KOPT-K1 (cell line): ENCODE results near the gene SUN2.
"Not testable (repeated sequence)": the region's sequence is repeated elsewhere in the genome, so short reads cannot be mapped to it uniquely, and the experiment has no call there.

Experiments
- H3K27ac ChIP-seq: fragments of 200-600 bp; sonication (generic); 2 replicates; pipeline ENCODE4 v1.5.1; 2016; ENCODE audit warnings: antibody characterized with exemption, mild to moderate bottlenecking, low read depth, low read length; ENCODE audit not compliant: poor library complexity, severe bottlenecking
- H3K36me3 ChIP-seq: fragments of 200-600 bp; sonication (generic); 2 replicates; pipeline ENCODE4 v1.5.1; 2017; ENCODE audit warnings: antibody characterized with exemption, mild to moderate bottlenecking, low read length, moderate library complexity; ENCODE audit not compliant: insufficient read depth
- H3K9me3 ChIP-seq: fragments of 200-600 bp; sonication (generic); 2 replicates; pipeline ENCODE4 v1.5.1; 2017; ENCODE audit warnings: antibody characterized with exemption, low read length, mild to moderate bottlenecking; ENCODE audit not compliant: insufficient read depth, poor library complexity, severe bottlenecking

SUN2 gene, protein sequence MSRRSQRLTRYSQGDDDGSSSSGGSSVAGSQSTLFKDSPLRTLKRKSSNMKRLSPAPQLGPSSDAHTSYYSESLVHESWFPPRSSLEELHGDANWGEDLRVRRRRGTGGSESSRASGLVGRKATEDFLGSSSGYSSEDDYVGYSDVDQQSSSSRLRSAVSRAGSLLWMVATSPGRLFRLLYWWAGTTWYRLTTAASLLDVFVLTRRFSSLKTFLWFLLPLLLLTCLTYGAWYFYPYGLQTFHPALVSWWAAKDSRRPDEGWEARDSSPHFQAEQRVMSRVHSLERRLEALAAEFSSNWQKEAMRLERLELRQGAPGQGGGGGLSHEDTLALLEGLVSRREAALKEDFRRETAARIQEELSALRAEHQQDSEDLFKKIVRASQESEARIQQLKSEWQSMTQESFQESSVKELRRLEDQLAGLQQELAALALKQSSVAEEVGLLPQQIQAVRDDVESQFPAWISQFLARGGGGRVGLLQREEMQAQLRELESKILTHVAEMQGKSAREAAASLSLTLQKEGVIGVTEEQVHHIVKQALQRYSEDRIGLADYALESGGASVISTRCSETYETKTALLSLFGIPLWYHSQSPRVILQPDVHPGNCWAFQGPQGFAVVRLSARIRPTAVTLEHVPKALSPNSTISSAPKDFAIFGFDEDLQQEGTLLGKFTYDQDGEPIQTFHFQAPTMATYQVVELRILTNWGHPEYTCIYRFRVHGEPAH

DNA sequence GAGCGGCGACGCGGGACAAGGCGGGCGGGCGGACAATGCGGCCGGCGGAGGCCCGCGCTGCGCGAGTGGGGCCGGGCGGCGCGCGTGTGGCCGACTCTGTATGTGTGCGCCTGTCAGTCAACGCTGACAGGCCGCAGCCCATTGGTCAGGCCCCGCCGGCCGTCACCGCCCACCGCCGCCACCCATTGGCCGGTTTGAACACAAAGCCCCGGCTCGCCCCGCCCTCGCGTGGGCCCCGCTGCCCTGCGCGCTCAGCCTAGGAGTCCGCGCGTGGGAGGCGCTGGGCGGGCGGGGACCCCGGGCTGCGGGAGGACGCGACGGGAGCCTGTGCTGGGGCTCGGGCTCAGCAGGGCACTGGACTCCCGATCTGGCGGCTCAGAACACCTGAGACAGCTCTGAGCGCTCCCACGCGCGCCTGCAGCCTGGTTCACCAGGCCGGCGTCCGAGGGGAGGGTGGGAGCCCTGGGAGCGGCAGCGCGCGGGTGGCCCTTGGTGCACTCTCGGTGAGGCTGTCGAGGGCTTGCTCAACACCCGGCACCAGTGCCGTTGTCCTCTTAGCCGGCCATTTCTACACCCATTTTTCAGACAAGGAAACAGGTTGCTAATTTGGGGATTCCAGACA is at the start of gene SUN2:
SUN2 (minus strand) TSS at position 88 of the 622 bp plus-strand sequence. CDS start 3,370 bp downstream, outside the sequence.
- Histone ChIP-seq H3K36me3 (peaks cover 29% of the 10 kb centered on the region), H3K9me3 (no peaks in the 10 kb centered on the region), H3K27ac (peak within 1 kb of the TSS; percentile 95)

DNA sequence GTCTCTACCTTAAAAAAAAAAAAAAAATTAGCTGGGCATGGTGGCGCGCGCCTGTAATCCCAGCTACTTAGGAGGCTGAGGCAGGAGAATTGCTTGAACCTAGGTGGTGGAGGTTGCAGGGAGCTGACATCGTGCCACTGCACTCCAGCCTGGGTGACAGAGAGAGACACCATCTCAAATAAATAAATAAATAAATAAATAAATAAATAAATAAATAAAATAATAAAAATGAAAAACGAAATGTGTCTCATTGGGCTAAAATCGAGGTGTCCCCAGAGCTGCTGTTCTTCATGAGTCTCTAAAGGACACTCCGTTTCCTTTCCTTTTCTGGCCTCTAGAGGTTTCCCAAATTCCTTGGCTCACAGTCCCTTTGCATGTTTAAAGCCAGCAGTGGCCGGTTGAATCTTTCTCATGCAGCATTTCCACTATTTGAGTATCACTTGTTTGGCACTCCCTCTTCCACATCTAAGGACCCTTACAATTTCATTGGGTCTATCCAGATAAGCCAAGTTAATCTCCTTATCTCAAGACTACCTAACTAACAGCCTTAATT is 49.3 kb upstream of the SUN2 start:
- not testable (repeated sequence) for H3K36me3 ChIP-seq, H3K27ac ChIP-seq

DNA sequence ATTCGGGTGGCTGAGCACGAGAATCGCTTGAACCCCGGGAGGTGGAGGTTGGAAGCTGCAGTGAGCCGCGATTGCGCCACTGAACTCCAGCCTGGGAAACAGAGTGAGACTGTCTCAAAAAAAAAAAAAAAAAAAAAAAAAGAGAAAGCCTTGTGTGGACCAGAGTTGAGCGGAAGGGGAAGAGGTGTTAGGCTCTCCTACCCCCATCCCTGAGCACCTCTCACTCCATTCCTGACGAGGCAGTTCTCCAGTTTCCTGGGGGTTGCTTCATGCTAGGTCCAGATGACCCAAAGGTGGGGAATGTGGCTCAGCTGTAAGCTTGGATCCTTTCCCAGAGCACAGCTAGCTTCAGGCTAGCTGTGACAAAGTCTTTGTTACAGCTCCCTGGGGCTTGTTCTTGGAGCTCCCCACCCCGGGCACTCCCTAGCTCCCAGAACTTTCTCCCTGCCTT is 46.9 kb upstream of the SUN2 start:
- Histone ChIP-seq H3K27ac (no peak overlapping the region), H3K36me3 (no peaks in the 10 kb centered on the region), H3K9me3 (peaks cover 16% of the 10 kb centered on the region)

More for the DNA sequence above, 49.3 kb upstream of the SUN2 start:
- H3K9me3 ChIP-seq = peaks cover 15% of the 10 kb centered on the region

DNA sequence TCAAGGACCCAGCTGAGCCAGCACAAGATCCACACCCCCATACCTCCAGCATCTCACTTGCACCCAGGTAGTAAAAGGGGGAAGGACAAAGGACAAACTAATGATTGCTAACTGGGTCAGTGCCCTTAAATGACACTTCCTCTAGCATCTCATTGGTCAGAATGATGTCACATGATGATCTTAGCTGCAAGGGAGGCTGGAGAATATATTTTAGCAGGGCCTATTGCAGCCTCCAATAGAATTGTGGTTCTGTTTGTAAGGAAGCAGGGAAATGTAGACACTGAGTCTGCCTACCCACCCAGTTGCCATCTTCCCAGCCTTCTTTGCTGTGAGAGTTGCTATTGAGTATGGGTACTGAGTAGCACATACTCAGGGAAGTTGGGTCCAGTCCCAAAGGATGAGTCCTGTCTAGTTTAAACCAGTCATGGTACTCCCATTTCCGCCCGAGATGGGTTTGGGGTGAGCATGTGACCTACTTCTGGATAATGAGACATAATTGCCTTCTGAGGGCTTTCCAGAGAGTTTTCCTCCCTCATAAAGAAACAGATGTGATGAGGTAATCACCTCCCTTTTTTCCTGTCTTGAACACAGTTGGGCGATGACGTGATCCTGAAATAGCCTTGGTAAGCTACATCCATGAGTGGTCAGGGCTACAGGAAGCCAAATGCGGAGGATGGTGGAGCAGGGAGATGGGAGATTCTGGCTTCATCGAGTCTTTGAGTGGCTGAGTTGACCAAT is 43.6 kb upstream of the SUN2 start:
- no peak overlapping the region for H3K27ac ChIP-seq

DNA sequence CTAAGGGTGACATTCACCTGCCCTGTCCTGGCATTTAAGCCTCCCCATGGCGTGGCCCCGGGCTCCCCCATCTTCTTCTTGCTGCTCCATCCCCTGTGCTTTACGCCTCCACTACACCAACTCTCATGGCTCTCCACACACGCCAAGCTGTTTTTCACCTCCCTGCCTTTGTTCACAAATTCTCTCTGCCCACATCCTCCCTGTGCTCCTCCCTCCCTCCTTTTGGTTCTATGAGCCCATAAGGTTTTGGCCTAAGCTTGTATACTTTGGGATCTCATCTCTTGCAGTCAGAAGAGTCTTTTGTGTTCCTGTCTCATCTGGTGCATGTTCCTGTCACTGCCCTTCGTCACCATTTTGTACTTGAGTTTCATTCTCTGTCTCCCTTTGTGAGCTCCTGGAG is 42.7 kb upstream of the SUN2 start:
- Histone ChIP-seq H3K27ac (no peak overlapping the region), H3K36me3 (no peaks in the 10 kb centered on the region), H3K9me3 (peaks cover 16% of the 10 kb centered on the region)

More for the DNA sequence above, 43.6 kb upstream of the SUN2 start:
- peaks cover 16% of the 10 kb centered on the region for H3K9me3 ChIP-seq
- no peaks in the 10 kb centered on the region for H3K36me3 ChIP-seq

DNA sequence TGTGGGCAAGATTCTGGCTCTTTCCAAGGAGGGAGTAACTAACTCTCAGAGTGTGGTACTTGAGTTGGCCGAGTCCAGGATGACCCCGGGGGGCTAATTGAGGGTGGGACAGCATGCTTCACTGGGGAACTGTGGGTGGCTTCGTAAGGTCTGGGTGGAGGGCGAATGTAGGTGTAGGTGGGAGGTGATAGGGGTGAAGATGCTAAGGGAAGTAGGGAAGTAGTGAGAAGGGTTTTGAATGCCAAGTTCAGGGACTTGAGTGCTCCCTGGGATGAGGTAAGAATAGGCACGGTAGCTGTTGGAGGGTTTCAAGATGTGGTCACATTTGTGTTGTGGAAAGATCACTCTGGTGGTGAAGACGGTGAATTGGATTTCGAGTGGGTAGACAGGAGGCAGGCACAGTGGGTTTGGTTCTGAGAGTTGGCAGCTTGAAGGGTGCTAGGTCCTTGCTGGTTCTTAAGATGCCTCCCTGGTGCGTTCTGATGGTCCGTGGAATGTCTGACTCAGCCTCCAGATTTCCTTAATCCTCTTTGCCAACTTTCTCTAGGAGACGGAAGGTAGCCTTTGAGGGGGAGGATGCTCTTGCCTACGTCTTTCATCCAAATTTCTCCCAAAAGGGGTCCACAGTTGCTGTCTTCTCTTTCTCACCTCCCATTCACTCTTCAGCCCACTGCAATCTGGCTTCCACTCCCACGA is 40.6 kb upstream of the SUN2 start:
- H3K27ac ChIP-seq = no peak overlapping the region
- peaks cover 16% of the 10 kb centered on the region for H3K9me3 ChIP-seq
- H3K36me3 ChIP-seq = no peaks in the 10 kb centered on the region

DNA sequence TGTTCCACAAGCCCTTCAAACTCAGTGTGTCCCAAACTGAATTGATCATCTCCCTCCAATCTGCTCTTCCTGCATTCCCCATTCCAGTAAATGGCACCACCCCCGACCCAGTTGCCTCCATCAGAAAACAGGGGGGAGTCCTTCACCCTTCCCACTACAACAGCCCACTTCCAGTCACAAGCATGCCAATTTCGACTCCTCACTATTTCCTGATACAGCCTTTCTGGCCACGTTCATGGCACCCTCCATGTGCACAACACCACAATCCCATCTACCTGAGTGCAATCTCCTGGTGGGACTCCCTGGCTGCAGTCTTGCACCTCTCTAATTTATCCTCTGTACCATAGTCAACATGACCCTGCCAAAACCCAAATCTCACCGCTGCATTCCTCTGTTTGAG is 39.8 kb upstream of the SUN2 start:
- no peaks in the 10 kb centered on the region for H3K36me3 ChIP-seq
- H3K9me3 ChIP-seq = peaks cover 16% of the 10 kb centered on the region
- H3K27ac ChIP-seq = no peak overlapping the region

DNA sequence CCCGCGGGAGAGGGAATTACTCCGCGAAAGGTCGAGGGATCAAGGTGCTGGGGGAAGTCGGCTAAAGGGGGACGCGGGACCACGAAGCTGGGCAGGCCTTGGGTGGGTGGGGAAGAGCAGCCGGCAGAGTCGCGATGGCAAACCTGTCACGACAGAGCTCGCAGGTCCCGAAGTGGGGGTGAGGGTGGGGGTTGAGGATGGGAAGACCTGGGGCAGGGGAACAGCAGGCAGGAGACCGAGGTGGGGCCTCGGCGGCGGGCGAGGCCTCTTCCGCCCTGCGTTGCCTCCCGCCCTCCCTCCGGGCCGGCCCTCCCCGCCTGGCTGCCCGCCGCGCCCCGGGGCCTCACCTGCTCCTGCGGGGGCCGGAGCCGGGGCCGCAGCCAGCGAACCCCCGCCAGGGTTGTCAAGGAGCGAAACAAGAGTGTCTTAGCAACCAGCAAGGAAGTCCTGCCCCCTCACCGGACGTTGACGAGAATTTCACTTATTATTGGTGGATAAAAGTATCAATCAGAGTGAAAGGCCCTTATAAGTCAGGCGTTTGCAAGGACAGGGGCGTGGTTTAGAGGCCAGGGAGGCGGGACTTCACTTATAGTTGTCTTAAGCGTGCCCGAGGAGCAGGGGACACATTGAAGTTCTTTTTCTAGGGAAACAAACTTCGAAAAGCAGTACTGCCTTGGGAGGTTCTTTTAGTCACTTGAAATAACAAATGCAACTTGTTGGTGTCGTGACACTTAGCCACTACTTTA is 38.1 kb upstream of the SUN2 start, which contains the start of gene DNAL4:
DNAL4 (minus strand) TSS at position 423 of the 746 bp plus-strand sequence. CDS start 11,412 bp downstream, outside the sequence.
- H3K36me3 ChIP-seq = no peaks in the 10 kb centered on the region
- H3K27ac ChIP-seq = peak within 1 kb of the TSS; percentile 36
- H3K9me3 ChIP-seq = peaks cover 1% of the 10 kb centered on the region

DNA sequence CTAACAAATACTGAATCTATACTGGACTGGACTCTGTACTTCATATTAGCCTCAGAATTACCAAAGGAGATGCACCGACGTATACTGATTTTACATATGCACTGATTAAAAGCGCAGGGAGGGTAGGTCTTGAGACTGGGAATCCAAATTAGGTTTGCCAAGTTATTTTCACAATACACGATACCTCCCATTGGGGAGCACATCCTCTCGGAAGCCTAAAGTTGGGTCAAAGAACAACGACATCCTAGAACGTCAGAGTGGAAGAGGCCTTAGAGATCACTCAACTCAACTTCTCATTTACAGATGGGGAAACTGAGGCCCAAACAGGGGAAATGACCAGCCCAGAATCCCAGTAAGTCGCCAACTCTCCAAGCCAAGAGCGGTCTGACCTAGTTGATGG is 37.5 kb upstream of the SUN2 start:
- no peaks in the 10 kb centered on the region for H3K9me3 ChIP-seq
- H3K27ac ChIP-seq = peak overlapping the region; percentile 36
- no peaks in the 10 kb centered on the region for H3K36me3 ChIP-seq

DNA sequence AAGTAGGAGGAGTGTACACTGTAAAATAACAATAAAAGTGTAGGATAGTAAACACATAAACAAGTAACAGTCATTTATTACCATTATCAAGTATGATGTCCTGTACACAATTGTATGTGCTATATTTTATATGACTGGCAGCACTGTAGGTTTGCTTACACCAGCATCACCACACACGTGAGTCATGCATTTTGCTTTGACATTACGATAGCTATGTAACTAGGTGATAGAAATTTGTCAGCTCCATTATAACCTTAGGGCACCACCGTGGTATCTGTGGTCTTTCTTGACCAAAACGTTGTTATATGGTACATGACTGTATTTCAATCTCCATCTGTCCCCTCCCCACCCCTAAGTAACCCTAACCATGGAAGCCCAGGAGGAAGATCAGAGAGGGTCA is 37.0 kb upstream of the SUN2 start:
- Histone ChIP-seq H3K9me3 (no peaks in the 10 kb centered on the region), H3K27ac (no peak overlapping the region), H3K36me3 (no peaks in the 10 kb centered on the region)

DNA sequence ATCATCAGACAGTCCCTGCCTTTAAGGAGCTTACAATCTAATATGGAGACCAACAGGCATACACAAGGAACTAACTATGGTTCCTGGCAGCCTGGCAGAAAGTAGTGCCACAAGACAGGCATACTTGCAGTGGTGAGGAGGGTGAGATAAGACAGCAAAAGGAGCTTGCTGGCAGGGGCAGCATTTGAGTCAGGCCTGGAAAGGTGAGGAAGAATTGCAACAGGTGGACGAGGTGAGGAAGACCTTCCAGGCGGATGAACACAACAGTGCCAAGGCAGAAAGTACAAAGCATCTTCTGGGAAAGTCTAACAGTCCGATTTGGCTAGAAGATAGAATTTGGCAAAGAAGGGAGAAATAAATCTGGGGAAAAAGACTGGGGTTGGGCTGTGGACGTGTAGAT is 33.8 kb upstream of the SUN2 start:
- H3K36me3 ChIP-seq = no peaks in the 10 kb centered on the region
- H3K9me3 ChIP-seq = no peaks in the 10 kb centered on the region
- H3K27ac ChIP-seq = no peak overlapping the region

DNA sequence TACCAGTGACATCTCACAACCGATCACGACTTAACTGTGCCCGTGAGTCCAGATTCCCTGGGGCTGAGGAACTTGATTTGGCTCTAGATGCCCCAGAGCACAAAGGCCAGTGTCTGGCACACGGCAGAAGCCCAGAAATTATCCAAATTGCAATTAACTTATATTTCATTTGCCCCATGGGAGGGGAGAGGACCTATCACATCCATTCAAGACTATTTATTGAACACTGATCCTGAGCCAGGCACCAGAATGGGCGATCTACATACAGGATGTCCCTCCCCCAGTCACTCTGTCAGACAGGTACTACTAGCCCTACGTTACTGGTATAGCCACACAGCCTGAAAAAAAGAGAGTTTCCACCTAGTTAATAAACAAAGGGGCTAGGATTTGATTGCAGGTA is 33.0 kb upstream of the SUN2 start:
- Histone ChIP-seq H3K36me3 (no peaks in the 10 kb centered on the region), H3K9me3 (no peaks in the 10 kb centered on the region), H3K27ac (no peak overlapping the region)

DNA sequence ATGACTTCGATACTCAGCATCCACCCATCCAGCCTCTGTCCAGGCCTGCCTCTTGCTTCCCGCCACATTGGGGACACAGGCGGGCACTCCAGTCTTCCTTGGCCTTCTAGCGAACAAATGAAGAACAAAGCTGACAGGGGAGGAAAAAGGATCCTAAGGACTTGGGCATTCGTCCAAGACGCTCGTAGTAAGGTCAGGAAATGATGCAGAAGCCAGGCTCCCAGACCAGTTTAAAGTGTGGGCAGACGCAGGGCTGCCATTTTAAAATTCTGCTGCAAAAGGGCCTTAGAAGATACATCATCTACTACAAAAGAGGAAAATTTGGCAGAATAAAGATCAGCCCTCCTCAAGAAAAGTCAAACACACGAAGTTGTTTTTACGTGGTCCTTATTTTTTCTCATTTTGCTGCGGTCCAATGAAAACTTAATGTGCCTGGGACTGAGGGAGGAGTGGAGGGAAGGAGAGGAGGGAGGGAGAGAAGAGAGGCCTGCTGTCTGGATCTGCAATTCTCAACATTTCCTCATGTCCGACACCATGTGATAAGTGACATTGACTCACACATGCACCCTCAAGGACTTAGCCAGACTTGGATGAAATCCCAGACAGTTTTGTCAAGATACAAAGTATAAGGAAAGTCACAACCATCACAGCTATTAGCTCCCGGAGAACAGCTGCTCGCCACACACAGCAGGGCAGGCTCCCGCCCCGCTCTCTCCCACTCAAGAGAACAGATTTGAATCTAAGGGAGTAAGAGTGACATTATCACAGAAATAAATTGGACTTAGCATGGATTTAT is 32.4 kb upstream of the SUN2 start:
- H3K9me3 ChIP-seq = no peaks in the 10 kb centered on the region
- H3K27ac ChIP-seq = no peak overlapping the region
- H3K36me3 ChIP-seq = no peaks in the 10 kb centered on the region
